ENCODE results near the gene SERTAD2.

The SERTAD2 gene

GRCh38 chr2:64629875-64630274 is 23.8 kb downstream of the SERTAD2 start:
- in situ Hi-C loops (cut with HindIII; ENCODE audit: low sequenced_read_pairs): no loop called here

GRCh38 chr2:64629329-64629781 is 24.4 kb downstream of the SERTAD2 start:
- in situ Hi-C loops (cut with HindIII; ENCODE audit: low sequenced_read_pairs): no loop called here

DNA sequence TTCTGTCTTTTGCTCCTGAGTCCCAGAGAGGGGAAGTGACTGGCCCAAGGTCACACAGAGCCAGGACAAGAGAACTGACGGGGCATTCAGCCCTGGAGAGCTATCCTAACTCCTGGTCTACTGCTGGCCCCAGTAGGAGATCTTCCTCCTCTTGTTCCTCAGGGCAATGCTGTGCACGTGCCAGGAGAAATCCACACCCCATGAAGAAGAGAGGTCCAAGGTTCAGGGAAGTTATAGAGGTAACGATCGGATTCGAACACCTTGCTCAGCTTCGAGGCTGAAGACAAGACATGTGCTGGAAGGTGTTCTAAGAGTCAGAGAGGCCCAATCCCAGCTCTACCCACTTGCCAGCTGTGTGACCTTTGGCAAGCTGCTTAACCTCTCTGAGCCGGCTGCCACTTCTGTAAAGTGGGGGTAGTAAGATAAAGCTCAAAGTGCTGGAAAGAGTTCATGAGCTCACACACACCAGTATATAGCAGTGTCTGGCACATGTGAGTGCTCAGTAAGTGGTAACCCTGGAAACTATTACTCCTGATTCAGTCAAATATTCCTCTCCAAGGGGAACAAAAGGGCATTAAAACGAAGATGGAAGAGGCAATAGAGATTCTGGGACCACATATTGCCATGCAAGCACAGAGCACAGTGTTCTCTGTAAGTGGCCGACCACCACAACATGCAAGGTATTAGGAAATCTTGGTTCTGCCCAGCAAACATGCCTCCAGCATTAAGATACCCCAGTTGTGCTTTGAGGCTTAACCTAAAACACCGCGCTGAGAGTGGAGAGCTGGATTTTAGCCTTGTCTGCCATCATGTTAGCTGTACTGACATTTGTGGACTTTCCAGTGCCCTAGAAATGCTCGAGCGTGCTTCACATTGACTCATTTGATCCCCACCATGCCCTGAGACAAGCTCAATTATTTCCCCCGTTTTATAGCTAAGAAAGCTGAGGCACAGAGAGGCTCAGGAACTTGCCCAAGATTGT is 25.6 kb downstream of the SERTAD2 start:
- in situ Hi-C loops (cut with HindIII; ENCODE audit: low sequenced_read_pairs): no loop called here

- in situ Hi-C loops (cut with HindIII; ENCODE audit: low sequenced_read_pairs): no loop called here
Measured at GRCh38 chr2:64626963-64627760, 26.6 kb downstream of the SERTAD2 start.

GRCh38 chr2:64626146-64626809 is 27.4 kb downstream of the SERTAD2 start:
- in situ Hi-C loops (cut with HindIII; ENCODE audit: low sequenced_read_pairs): no loop called here

GRCh38 chr2:64625299-64626145 is 28.2 kb downstream of the SERTAD2 start:
- in situ Hi-C loops (cut with HindIII; ENCODE audit: low sequenced_read_pairs): no loop called here

GRCh38 chr2:64624862-64625261 is 28.9 kb downstream of the SERTAD2 start:
- in situ Hi-C loops (cut with HindIII; ENCODE audit: low sequenced_read_pairs): no loop called here

DNA sequence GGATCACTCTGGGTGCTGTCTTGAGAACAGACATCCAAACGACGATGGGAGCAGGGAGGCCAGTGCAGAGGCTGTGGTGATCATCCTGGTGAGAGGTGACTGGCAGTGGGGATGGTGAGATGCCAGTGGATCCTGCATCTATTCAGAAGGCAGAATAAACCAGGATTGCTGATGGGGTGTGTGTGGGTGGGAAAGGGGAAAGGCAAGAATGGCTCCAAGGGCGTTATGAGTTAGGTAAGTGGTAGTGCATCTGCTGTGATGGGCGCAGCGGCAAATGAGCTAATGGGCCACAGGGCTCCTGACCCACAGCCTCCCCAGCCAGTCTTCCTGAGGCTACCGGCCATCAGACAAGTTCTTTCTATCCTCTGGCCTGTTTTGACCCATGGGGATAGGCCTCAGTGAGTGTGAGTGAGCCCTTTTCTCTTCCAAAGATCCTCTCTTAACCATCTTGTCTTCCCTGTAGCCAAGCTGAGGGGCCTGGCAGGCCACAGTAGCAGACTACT is 29.6 kb downstream of the SERTAD2 start:
- in situ Hi-C loops (cut with HindIII; ENCODE audit: low sequenced_read_pairs): no loop called here

- in situ Hi-C loops (cut with HindIII; ENCODE audit: low sequenced_read_pairs): no loop called here
Measured at GRCh38 chr2:64623242-64623850, 30.4 kb downstream of the SERTAD2 start.

DNA sequence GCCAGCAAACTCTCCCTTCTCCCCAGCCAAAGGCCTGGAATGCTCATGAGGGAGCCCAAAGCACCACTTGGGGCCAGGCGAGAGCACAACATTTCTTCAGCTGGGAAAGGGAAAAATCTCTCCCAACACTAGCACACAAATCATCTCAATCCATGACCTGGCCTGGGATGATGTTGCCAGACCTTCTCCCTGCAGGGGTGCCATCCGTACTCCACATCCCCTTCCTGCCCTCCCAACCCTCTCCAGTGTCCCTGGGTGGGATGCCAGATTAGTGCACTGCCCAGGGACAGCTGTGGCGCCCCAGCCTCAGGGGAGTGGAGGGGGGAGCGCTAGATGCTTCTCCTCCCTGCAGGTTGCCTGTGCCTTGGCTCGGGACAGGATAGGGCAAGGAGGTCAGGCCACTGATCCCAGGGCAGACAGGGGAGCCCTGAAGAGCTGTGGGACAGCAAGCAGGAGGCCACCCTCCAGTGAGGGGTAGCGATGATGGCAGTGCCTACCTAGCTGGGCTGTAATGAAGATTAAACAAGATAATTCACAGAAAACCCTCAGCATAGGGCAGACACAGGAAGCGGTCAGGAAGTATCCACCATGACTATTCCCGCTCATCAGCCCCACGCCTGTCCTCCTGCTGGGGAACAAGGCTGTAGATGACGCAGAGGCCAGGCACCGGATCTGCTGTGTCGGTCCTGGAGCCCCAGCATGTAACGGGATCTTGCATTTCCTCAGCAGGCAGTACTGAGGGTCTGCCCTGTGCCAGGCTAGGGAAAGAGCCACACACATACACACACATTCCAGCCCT is 31.1 kb downstream of the SERTAD2 start:
- in situ Hi-C loops (cut with HindIII; ENCODE audit: low sequenced_read_pairs): no loop called here

- in situ Hi-C loops (cut with HindIII; ENCODE audit: low sequenced_read_pairs): no loop called here
Measured at GRCh38 chr2:64620661-64621060, 33.1 kb downstream of the SERTAD2 start.

GRCh38 chr2:64617631-64618151 is 36.0 kb downstream of the SERTAD2 start:
- in situ Hi-C loops (cut with HindIII; ENCODE audit: low sequenced_read_pairs): no loop called here

GRCh38 chr2:64615844-64616536 is 37.7 kb downstream of the SERTAD2 start:
- in situ Hi-C loops (cut with HindIII; ENCODE audit: low sequenced_read_pairs): no loop called here

DNA sequence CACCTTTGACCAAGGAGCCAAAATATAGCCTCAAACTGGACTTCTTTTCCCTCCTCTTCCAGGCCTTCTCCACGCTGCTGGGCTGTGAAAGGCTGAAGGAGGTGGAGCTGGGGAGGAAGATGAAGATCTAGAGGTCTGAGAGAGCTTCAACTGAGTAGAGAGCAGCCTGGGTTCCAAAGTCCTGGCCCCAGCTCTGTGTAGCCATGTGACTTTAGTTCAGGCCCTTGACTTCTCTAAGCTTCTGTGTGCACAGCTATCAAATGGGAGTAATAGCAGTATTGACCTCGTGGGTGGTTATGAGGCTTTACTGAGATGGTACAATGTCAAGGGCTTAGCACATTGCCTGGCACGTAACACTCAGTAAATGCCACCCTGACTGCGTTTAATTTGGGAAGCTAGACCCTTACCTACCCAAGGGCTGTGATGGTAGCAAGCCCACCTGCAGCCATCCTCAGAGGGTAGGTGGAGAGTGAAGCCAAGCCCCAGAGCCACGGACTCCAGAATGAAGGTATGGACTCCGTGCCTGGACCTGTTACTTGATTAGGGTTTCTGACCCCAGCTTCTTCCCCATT is 38.4 kb downstream of the SERTAD2 start:
- in situ Hi-C loops (cut with HindIII; ENCODE audit: low sequenced_read_pairs): no loop called here

DNA sequence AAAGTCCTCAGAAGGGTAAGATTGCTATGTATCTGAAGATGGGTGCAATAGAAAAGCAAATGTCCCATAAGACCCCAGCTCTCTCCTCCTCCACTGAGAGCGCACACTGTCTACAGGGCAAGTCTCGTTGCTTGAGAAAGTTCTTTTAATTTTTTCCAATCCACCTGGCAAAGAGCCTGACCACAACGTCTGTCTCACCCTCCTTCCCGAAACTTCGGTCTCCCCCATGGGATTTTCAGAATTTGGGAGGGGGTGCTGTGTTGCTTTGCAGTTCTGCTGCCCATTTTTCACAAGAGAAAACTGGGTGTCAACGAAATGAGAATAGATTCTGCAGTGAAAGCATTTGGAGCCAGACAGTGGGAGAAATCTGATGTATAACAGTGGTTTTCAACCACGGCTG is 40.4 kb downstream of the SERTAD2 start:
- in situ Hi-C loops (cut with HindIII; ENCODE audit: low sequenced_read_pairs): no loop called here

- in situ Hi-C loops (cut with HindIII; ENCODE audit: low sequenced_read_pairs): no loop called here
Measured at GRCh38 chr2:64612575-64613195, 41.0 kb downstream of the SERTAD2 start.

DNA sequence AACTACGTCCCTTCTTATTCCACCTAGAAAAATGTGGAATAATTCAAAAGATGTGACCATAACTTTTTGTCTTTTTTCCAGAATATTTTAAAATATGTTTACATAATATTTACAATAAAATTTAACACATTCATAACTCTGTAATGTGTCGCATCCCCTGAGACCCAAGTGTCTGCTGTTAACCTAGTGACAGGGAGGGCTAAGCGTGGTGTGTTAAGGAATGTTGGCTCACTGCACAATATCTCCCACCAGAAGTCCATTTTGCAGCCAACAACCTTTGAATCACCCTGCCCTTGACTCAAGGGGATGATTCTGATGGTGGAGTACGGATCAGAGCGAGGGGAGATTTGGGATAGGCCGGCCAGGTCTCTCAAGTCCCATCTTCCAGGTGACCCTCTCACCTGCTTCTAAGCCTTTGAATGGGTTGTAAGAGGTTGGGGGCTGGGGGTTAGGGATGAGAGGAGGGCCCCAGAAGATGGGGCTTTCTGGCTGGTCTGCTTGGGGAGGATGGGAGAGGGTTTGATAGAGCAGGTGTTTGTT is 43.3 kb downstream of the SERTAD2 start:
- in situ Hi-C loops (cut with HindIII; ENCODE audit: low sequenced_read_pairs): no loop called here
